Activated naive CD4-positive, alpha-beta T cell (primary cell): ENCODE data around the gene EREG.

Experiments
- DNase-seq, 4 experiments: peaks; one replicate each; lab custom pipeline; 2025; lab: John Stamatoyannopoulos, UW

EREG gene

DNA sequence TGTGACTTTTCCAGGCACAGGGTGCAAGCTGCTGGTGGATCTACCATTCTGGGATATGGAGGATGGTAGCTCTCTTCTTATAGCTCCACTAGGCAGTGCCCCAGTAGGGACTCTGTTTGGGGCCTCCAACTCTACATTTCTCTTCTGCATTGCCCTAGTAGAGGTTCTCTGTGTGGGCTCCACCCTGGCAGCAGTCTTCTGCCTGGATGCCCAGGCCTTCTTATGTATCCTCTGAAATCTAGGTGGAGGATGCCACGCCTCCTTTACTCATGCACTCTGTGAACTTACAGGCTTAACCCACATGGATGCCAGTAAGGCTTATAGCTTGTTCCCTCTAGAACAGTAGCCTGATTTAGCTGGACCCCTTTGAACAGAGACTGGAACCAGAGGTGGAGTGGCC lies 20.9 kb upstream of the EREG start:
- no peak for DNase-seq

- DNase-seq: no peak
Measured at GRCh38 chr4:74353858-74354257, 11.1 kb upstream of the EREG start.

DNA sequence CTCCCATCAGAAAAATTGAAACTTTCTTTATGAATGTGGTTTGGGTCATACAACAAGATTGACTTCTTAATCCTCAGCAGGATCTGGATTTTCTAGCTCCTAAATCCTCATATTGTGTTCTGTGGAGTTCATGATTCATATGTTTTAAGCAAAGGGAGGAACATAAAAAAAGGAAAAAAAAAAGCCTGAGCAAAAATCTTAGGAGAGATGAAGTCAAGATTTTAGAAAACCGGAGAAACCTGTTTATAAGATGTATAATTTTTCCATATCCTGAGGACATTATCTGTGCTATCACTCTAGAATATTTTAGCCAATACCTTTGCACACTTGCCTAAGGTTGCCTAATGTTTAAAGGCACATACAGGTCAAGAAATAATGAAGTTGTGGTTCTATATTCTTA lies 7.0 kb upstream of the EREG start:
- DNase-seq: no peak

DNA sequence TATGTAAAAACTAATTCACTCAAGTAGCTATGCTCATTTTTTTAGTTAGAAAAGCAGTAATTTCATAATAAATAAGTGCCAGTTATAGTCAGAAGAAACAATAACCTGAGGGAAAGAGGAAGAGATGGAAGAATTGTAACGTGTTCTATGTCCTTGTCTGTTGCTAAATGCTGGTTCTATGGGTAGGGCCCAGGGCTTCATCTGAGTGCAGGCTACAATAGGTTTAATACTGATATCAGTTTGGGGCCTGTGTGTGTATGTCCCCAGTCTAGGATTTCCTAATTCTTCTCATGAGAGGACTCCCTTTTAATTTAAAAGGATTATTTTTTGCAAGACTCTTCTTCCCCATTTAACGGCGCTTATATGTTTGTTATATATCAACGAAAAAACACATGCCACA lies 3.3 kb upstream of the EREG start:
- no peak for DNase-seq

- DNase-seq: no peak
Measured at GRCh38 chr4:74362347-74362746, 2.6 kb upstream of the EREG start.

- DNase-seq: no peak
Measured at GRCh38 chr4:74364256-74364651, 691 bp upstream of the EREG start.

GRCh38 chr4:74365761-74366160 lies 816 bp downstream of the EREG start:
- DNase-seq: no peak

DNA sequence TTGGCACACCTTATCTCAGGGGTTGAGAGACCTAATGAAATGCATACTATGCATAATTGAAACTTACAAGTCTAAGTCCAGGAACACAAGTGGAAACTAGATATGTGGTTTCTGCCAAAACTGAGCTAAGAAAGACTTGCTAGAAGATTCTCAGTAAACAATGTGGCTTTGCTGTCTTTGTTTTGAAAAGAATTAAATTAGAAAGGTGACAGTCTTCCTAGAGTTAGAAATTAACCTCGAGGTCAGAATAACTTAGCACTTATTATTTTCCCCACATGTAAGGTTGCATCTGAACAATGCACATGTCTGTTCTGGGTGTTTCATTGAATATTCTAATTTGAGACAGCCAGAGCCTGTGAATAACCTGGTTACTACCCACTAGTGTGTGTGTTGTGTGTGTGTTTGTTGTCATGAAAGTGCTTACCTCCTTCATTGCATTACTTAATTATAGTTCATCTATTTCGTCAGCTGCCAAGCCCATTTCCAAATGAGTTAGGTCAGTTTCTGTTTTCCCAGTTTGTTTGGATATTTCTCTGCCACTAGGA lies 1.5 kb downstream of the EREG start:
- no peak for DNase-seq

DNA sequence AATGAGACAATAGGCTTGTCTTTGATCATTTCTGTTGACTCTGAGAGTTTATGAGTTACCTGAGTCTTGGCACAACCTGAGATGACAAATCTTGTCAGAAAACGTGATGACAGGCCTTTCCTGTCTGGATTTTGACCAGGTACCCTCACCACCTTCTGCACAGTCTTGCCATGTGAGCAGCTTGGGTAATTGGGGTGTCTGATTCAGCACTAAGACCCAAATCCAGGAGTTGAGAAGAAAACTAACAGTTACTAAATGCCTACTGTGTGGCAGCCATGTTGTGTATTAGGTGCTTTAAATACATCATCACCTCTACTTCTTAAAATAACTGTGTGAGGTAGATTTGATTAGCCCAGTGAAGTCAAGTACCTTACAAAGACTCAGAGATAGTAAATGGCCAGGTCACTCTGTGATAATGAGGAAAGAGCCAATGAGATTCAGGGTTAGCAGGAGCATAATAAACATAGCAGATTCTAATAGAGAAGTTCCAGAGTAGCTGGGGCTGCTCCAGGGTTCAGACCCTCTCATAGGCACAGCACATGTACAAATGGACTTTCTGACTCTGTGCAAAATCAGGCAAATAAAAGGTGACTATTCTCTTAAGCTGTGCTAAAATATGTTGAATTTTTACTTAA lies 2.8 kb downstream of the EREG start:
- no peak for DNase-seq

- DNase-seq: no peak
Measured at GRCh38 chr4:74368596-74368995, 3.7 kb downstream of the EREG start.

DNA sequence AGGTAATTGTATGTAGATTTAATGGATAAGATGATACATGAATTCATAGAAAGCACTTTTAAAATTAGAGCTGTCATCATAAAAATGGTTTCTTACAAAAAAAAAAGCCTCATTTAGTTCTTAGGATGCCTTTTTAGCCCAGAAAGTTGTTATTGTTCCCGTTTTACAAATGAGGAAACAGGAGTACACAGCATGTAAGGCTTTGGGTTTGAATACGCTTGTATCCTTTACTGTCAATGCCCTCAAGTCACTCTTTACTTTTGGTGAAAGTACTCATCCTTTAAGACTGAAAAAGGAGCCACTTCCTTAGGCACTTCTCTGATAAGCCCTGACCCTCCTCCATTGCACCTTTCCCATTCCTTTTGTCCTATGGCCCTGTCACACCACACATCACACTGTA lies 4.9 kb downstream of the EREG start:
- no peak for DNase-seq

DNA sequence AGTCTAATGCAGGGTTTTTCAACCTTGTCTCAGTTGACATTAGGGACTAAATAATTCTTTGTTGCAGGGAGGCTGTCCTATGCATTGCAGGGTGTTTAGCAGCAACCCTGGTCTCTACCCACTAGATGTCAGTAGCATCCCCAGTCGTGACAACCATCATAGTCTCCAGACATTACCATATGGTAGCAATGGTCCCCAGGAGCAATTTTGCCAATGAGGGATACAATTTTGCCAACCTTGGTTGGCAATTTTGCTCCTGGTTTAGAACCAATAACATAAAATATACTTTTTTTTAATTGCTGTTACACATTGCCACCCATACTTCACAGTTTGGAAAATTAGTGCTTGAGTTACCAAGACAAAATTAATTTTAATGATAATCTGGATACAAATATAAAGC lies 6.0 kb downstream of the EREG start:
- DNase-seq: peak in 1 of 4 experiments; percentile 0

GRCh38 chr4:74374128-74374527 lies 9.2 kb downstream of the EREG start:
- no peak for DNase-seq

DNA sequence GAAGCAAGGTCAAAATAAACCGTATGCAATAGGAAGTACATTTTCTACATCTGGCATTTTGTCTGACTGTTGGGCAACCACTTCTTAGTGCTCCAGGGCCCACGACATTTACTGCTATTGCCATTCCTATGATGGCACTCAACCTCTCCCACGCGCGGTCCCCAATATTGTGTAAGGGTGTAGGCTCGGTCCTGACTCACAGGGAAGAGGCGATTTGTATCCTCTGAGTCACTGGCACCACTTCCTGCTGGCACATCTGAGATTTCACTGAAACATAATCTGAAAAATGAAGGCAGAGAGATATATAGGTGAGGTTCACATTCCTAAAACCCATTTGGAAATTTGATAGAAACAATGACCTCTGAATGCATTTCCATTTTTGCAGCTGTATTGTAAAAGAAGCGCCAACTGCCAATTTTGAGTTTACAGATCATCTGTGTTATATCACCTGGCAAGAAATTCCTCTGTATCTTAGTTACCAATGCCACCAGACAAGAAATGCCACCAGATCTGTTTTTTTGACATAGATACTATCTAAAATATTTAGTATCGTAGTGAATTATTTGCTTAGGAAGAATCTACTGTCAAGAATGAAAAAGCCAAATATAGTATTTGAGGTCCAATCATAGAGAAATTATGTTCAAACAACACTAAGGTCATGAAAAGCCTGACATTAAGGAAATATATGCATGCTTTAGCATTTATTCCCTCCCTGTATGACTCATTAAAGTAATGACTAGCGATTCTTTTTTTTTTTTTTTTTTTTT lies 9.8 kb downstream of the EREG start:
- no peak for DNase-seq

DNA sequence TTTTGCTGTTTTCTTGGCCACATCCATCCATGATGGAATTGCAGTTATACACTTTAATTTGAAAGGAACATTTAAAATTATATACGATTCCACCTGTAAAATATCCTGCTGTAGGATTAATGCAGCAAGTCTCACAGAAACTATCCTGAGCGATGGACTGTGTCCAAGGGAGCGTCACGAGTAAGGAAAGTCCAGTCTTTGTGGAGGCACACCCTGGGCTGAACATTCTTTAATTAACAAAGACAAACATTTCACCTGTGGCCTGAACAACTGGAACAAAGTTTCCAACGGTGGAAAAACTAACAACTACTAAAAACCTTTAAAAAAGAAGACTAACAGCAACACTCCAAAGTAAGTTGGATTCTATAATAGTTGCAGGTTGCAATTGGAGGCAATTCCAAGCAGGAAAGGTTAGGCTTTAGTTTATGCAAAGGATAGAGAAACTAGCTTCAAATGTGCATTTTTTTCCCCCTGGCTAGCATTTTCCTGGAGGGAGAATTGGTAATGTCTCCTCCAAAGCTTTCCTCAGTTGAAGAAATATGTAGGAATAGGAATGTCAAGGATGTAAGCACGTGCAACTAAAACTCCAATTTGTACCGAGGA lies 11.0 kb downstream of the EREG start:
- DNase-seq: no peak

GRCh38 chr4:74376888-74377483 lies 12.0 kb downstream of the EREG start:
- DNase-seq: no peak

DNA sequence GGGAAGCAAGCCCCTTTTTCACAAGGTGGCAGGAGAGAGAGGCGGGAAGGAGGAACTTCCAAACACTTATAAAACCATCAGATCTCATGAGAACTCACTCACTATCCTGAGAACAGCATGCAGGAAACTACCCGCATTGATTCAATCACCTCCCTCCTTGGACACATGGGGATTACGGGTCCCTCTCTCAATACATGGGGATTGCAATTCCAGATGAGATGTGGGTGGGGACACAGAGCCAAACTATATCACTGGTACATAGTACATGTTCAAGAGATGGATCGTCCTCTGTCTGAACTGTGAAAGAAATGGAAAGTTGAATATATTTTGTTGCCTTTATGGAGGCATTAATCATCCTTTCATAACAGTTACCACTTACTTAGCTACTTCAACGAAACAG lies 12.8 kb downstream of the EREG start:
- DNase-seq: no peak

DNA sequence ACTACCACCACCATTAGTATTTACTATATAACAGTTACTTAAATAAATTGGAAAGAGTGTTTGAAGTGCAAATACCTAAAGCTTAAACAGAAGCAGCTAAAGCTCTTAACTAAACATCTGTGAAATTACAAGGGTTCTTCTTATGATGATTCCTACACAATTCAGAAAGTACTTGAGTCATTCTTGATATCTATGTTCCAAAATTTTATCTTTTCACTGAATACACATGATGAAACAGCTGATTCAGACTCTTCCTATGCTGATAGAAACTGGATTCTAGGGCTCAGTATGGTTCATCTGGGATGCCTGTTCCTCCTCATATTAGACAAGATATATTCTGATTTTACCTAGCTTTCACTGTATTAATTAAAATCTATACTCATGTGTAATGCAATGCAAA lies 13.6 kb downstream of the EREG start:
- DNase-seq: no peak

GRCh38 chr4:74379912-74380311 lies 15.0 kb downstream of the EREG start:
- DNase-seq: no peak

- no peak for DNase-seq
Measured at GRCh38 chr4:74385386-74385785, 20.4 kb downstream of the EREG start.

GRCh38 chr4:74386159-74386558 lies 21.2 kb downstream of the EREG start:
- no peak for DNase-seq

GRCh38 chr4:74387790-74388189 lies 22.8 kb downstream of the EREG start:
- DNase-seq: no peak

GRCh38 chr4:74389494-74389893 lies 24.5 kb downstream of the EREG start:
- no peak for DNase-seq
